Keratinocyte (primary cell): ENCODE data around the gene HBB. TPM values are rescaled to one million over a fixed set of nuclear protein-coding genes. Genes with fewer than 3 reads are reported as not detected.

ENCODE experiments used
- DNase-seq: peaks from one replicate; pipeline ENCODE4 v3.0.0-alpha.2; 2011; ENCODE audit warnings: low read depth, missing footprints, low spot score
- FAIRE-seq: peaks from 2 replicates; lab custom pipeline; 2011; peaks lifted over from hg19 to GRCh38; lab: Jason Lieb, UNC
- H2AFZ ChIP-seq: 2 replicates; pipeline ENCODE4 v1.6.0; 2012; ENCODE audit warnings: low read length, control low read depth, inconsistent platforms; ENCODE audit not compliant: control insufficient read depth
- H3K27ac ChIP-seq: 2 replicates; pipeline ENCODE4 v1.5.1; 2011; ENCODE audit warnings: low read length; ENCODE audit not compliant: control insufficient read depth, insufficient read depth
- H3K27me3 ChIP-seq: 3 replicates; pipeline ENCODE4 v1.6.0; 2011; ENCODE audit warnings: low read length; ENCODE audit not compliant: control insufficient read depth, insufficient read depth; ENCODE audit errors: extremely low read depth
- H3K36me3 ChIP-seq, 2 experiments: 2 replicates in 1 of 2; 3 replicates in 1 of 2; pipeline ENCODE4 v1.5.1; 2011; ENCODE audit warnings: low read length in 2 of 2, mild to moderate bottlenecking in 1 of 2; ENCODE audit not compliant: control insufficient read depth in 2 of 2, insufficient read depth in 2 of 2; ENCODE audit errors: extremely low read depth in 1 of 2
- H3K4me1 ChIP-seq: 3 replicates; pipeline ENCODE4 v1.5.1; 2011; ENCODE audit warnings: low read length; ENCODE audit not compliant: control insufficient read depth, insufficient read depth; ENCODE audit errors: extremely low read depth
- H3K4me2 ChIP-seq: 3 replicates; pipeline ENCODE4 v1.6.0; 2011; ENCODE audit warnings: low read depth, low read length; ENCODE audit not compliant: control insufficient read depth, insufficient read depth; ENCODE audit errors: extremely low read depth
- H3K4me3 ChIP-seq, 3 experiments: fragments of 200-600 bp in 1 of 3; sonication (generic) in 1 of 3; 2 replicates in 2 of 3; 3 replicates in 1 of 3; pipeline ENCODE4 v1.5.1; 2011 to 2016; ENCODE audit warnings: low read length in 3 of 3, mild to moderate bottlenecking in 3 of 3, control low read depth in 2 of 3, inconsistent platforms in 1 of 3, low read depth in 1 of 3, mixed read lengths in 1 of 3, mixed run types in 1 of 3, moderate library complexity in 1 of 3; ENCODE audit not compliant: control insufficient read depth in 2 of 3, insufficient read depth in 2 of 3; ENCODE audit errors: extremely low read depth in 1 of 3
- H3K79me2 ChIP-seq: 2 replicates; pipeline ENCODE4 v1.6.0; 2012; ENCODE audit warnings: low read length; ENCODE audit not compliant: control insufficient read depth, insufficient read depth
- H3K9ac ChIP-seq: 3 replicates; pipeline ENCODE4 v1.6.0; 2011; ENCODE audit warnings: low read length; ENCODE audit not compliant: control insufficient read depth, insufficient read depth; ENCODE audit errors: extremely low read depth
- H3K9me1 ChIP-seq: 3 replicates; pipeline ENCODE4 v1.6.0; 2011; ENCODE audit warnings: low read length; ENCODE audit not compliant: control insufficient read depth, insufficient read depth; ENCODE audit errors: extremely low read depth
- H3K9me3 ChIP-seq: 2 replicates; pipeline ENCODE4 v1.5.1; 2012; ENCODE audit warnings: low read depth, low read length; ENCODE audit not compliant: control insufficient read depth
- H4K20me1 ChIP-seq: 3 replicates; pipeline ENCODE4 v1.6.0; 2011; ENCODE audit warnings: low read length; ENCODE audit not compliant: control insufficient read depth, insufficient read depth; ENCODE audit errors: extremely low read depth
- CTCF ChIP-seq, 3 experiments: IDR thresholded peaks in 1 of 3; conservative IDR thresholded peaks in 1 of 3; optimal IDR thresholded peaks in 1 of 3; 2 replicates in 2 of 3; 3 replicates in 1 of 3; pipeline versions ENCODE3 to v1.5.1; 2011; ENCODE audit warnings: low read length in 3 of 3, mild to moderate bottlenecking in 3 of 3, moderate library complexity in 2 of 3, control low read depth in 1 of 3, inconsistent platforms in 1 of 3; ENCODE audit not compliant: insufficient read depth in 2 of 3; ENCODE audit errors: extremely low read depth in 1 of 3
- EZH2 ChIP-seq: IDR thresholded peaks from one replicate; pipeline ENCODE4 v1.6.1; 2012; ENCODE audit warnings: inconsistent platforms, mild to moderate bottlenecking, low read length, moderate library complexity
- dilution Hi-C: fragments of 300-500 bp; cut with MboI; formaldehyde crosslinking; loops from one replicate; pipeline ENCODE4 v1.7.0; 2020; ENCODE audit warnings: low sequenced_read_pairs; ENCODE audit not compliant: extremely low pct_ligation_motif_present
- polyA plus RNA-seq, 5 experiments: library from polyadenylated mRNA; depleted of rRNA in 3 of 5; stranded (reverse) in 3 of 5; stranded (forward) in 1 of 5; unstranded in 1 of 5; fragments of >200 nt; gene quantifications; 1 replicate in 1 of 5; 2 replicates in 3 of 5; 3 replicates in 1 of 5; pipeline versions ENCODE4 v1.2.1 to v1.2.3, GENCODE V29; 2011 to 2012; ENCODE audit warnings: missing spikeins in 2 of 5, low read depth in 1 of 5, low replicate concordance in 1 of 5

The HBB gene
- polyA plus RNA-seq, 1 donor (not counting 4 experiments of a cell fraction or from before 2014, with no cell fraction given): not detected

GRCh38 chr11:5242208-5242607, 15.3 kb upstream of the HBB start:
- no peaks in the 10 kb centered on the region for H3K9me1 ChIP-seq
- FAIRE-seq (no peak), DNase-seq (no peak)
- dilution Hi-C loops: no loop called here
- H3K4me1 ChIP-seq: no peaks in the 10 kb centered on the region
- H3K36me3 ChIP-seq: no peaks in the 10 kb centered on the region
- no peak overlapping the region for H3K9ac ChIP-seq
- H3K4me3 ChIP-seq: no peak overlapping the region
- no peak for TF ChIP-seq CTCF (optimal IDR thresholded peaks at IDR 0.05 in 1 of 3, IDR thresholded peaks at IDR 0.05 in 1 of 3, conservative IDR thresholded peaks at IDR 0.05 in 1 of 3; ENCODE audit: extremely low read depth in 1 of 3, insufficient read depth in 2 of 3, low read length in 3 of 3)
- no peak for TF ChIP-seq EZH2
- no peak overlapping the region for H3K4me2 ChIP-seq
- no peaks in the 10 kb centered on the region for H3K79me2 ChIP-seq
- H3K27ac ChIP-seq: no peak overlapping the region
- H3K27me3 ChIP-seq: no peaks in the 10 kb centered on the region
- no peak overlapping the region for H2AFZ ChIP-seq
- no peaks in the 10 kb centered on the region for H4K20me1 ChIP-seq
- H3K9me3 ChIP-seq: no peaks in the 10 kb centered on the region

DNA sequence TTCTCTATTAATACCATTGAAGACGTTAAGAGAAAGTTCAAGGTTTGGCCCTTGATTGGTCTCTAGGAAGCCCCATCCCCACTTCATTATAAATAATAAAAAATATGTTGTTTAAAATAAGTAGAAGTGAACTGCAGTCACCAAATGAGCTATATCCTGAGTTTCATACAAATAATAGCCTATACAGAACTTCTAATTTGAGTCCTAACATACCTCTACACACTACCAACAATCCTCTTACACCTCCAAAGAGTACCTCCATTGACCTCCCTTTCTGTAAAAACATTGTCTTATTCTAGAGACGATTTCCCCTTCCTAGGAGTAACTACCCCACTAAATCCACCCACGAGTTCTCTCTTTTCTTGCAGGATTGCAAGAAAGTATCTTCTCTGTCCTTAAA, 14.6 kb upstream of the HBB start:
- H3K27me3 ChIP-seq: no peaks in the 10 kb centered on the region

More for the DNA sequence above, 14.6 kb upstream of the HBB start:
- no peak overlapping the region for H2AFZ ChIP-seq
- FAIRE-seq: no peak
- H3K4me1 ChIP-seq: no peaks in the 10 kb centered on the region
- no peak for DNase-seq
- H4K20me1 ChIP-seq: no peaks in the 10 kb centered on the region
- no peaks in the 10 kb centered on the region for H3K9me1 ChIP-seq
- no peaks in the 10 kb centered on the region for H3K36me3 ChIP-seq
- H3K27ac ChIP-seq: no peak overlapping the region
- H3K9me3 ChIP-seq: no peaks in the 10 kb centered on the region
- dilution Hi-C loops: no loop called here
- TF ChIP-seq CTCF (optimal IDR thresholded peaks at IDR 0.05 in 1 of 3, IDR thresholded peaks at IDR 0.05 in 1 of 3, conservative IDR thresholded peaks at IDR 0.05 in 1 of 3; ENCODE audit: extremely low read depth in 1 of 3, insufficient read depth in 2 of 3, low read length in 3 of 3) (no peak), EZH2 (no peak)
- H3K4me3 ChIP-seq: no peak overlapping the region
- H3K79me2 ChIP-seq: no peaks in the 10 kb centered on the region
- H3K9ac ChIP-seq: no peak overlapping the region
- H3K4me2 ChIP-seq: no peak overlapping the region
